Measurements from ENCODE around the gene IFIT1B. TPM values are rescaled to one million over a fixed set of nuclear protein-coding genes. Genes with fewer than 3 reads are reported as not detected.

The IFIT1B gene
- total RNA-seq, 2 experiments from 2014 or later, result 0.11 to 0.14 TPM

GRCh38 chr10:89345367-89346000 lies 32.4 kb upstream of the IFIT1B start:
- ChIA-PET CTCF (no interaction called here), POLR2A (interaction anchor here (0.5 to 1.8 kb wide), 4 partner anchors 8 to 68 kb away, joined by 3 to 5 read pairs (median 4); partner anchors contain the start of gene IFIT2)
- DNase-seq (no peak), ATAC-seq (ENCODE audit: poor library complexity) (no peak)
- Mint-ChIP-seq H3K27ac (no peak overlapping the region), H3K4me1 (ENCODE audit: low read depth) (peaks cover 1% of the 10 kb centered on the region), H3K27me3 (no peaks in the 10 kb centered on the region), H3K36me3 (ENCODE audit: low read depth) (peaks cover 6% of the 10 kb centered on the region), H3K9me3 (no peaks in the 10 kb centered on the region), H3K4me3 (no peak overlapping the region)
- Histone ChIP-seq H3K27ac (ENCODE audit: low read depth in 1 of 2, low read length in 2 of 2) (no peak overlapping the region), H3K27me3 (ENCODE audit: control insufficient read depth in 1 of 2, insufficient read depth in 2 of 2, low read length in 2 of 2) (no peaks in the 10 kb centered on the region), H3K36me3 (ENCODE audit: insufficient read depth, low read length) (no peaks in the 10 kb centered on the region), H3K4me3 (ENCODE audit: low read length) (no peak overlapping the region), H3K4me1 (ENCODE audit: insufficient read depth, low read length) (no peaks in the 10 kb centered on the region), H3K9me3 (ENCODE audit: control insufficient read depth in 1 of 2, insufficient read depth in 1 of 2, low read length in 2 of 2) (no peaks in the 10 kb centered on the region)
- TF ChIP-seq CTCF (IDR thresholded peaks at IDR 0.05), result no peak
- intact Hi-C loops (cut with DNase I, micrococcal nuclease), result no loop called here

DNA sequence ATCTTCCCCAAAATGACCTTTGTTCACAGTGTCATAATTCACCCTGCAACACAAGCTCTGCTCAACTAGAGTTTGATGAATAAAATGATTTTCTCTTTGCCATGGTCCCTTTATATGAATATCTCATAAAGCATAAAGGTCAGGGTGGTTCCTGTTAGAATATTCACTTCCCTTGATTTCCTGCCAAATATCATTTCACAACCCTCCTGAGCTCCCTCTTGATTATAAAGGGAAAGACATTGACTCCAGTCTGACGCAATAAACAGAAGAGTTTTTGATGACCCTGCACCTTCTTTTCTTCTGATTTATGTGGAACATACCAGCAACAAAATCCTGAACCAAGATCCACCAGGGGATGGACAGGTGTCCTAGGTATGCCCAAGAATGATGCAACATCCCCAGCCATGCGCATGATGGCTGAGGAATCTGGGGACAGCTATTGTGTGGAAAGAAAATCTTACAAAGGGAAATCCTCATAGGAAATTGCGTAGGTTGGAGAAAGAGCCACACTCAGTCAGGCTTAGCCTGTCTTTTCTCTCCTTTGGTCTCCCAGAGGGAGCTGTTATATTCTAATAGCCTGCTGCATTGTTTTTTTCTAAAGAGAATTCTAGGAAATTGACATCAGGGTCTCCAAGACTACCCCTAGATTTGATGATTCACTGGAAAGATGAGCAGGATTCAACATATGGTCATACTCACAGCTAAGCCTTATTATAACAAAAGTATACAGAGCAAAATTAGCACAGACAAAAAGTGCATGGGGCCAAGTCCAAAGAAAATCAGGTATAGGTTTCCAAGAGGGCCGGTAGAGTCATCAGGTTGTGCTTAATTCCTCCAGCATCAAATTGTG lies 31.2 kb upstream of the IFIT1B start:
- Mint-ChIP-seq H3K4me3 (no peak overlapping the region), H3K9me3 (no peaks in the 10 kb centered on the region), H3K27ac (no peak overlapping the region), H3K36me3 (ENCODE audit: low read depth) (no peaks in the 10 kb centered on the region), H3K27me3 (no peaks in the 10 kb centered on the region), H3K4me1 (ENCODE audit: low read depth) (peaks cover 11% of the 10 kb centered on the region)
- Histone ChIP-seq H3K4me3 (ENCODE audit: low read length) (no peak overlapping the region), H3K9me3 (ENCODE audit: control insufficient read depth in 1 of 2, insufficient read depth in 1 of 2, low read length in 2 of 2) (no peaks in the 10 kb centered on the region), H3K27ac (ENCODE audit: low read depth in 1 of 2, low read length in 2 of 2) (no peak overlapping the region), H3K4me1 (ENCODE audit: insufficient read depth, low read length) (no peaks in the 10 kb centered on the region), H3K27me3 (ENCODE audit: control insufficient read depth in 1 of 2, insufficient read depth in 2 of 2, low read length in 2 of 2) (no peaks in the 10 kb centered on the region), H3K36me3 (ENCODE audit: insufficient read depth, low read length) (no peaks in the 10 kb centered on the region)
- ChIA-PET CTCF (no interaction called here), POLR2A (interaction anchor here (0.9 to 1.8 kb wide), 4 partner anchors 9 to 45 kb away, joined by 3 to 5 read pairs (median 4); partner anchors contain the start of gene IFIT2)
- ATAC-seq (ENCODE audit: poor library complexity), result no peak
- no peak for TF ChIP-seq CTCF (IDR thresholded peaks at IDR 0.05)
- no peak for DNase-seq
- intact Hi-C loops (cut with DNase I, micrococcal nuclease), result no loop called here

DNA sequence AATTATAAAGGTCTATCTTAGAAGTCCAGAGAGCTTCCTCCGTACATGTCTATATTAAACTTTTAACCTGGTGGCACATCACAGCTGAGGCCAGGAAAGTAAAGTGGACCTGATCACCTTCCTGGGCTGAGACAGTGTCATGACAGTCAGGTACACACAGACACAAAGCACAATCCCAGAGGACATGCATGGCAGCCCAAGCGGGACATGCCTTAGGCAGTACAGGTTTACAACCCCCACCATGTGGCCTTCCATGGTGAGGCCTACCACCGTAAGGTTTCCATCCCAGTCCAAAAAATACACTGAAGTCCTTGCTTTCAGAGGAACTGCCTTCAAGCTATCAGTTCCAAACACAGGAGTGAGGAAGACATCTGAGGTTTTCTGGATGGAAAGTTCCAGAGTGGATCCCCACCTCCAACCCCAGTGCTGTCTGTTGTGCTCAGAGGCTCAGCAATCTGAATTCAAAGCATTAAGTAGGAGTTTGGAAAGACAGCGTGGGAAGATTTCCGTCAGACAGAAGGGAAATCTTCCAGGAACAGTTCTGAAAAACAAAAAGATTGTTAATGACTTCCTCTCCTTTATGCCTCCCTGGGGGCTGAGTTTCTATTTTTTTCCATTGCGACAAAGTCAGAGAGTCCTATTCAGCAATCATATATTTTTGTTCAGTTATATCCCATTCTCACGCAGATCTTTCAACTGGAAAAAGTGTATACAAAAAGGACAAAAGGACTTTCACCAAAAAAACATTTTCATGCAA lies 30.0 kb upstream of the IFIT1B start:
- ATAC-seq (ENCODE audit: poor library complexity) (no peak), DNase-seq (no peak)
- no peak overlapping the region for H3K27ac ChIP-seq (ENCODE audit: low read depth in 1 of 2, low read length in 2 of 2)
- peaks cover 11% of the 10 kb centered on the region for H3K4me1 Mint-ChIP-seq (ENCODE audit: low read depth)
- H3K4me3 ChIP-seq (ENCODE audit: low read length), result no peak overlapping the region
- no peak overlapping the region for H3K27ac Mint-ChIP-seq
- H3K27me3 Mint-ChIP-seq, result no peaks in the 10 kb centered on the region
- no peaks in the 10 kb centered on the region for H3K9me3 ChIP-seq (ENCODE audit: control insufficient read depth in 1 of 2, insufficient read depth in 1 of 2, low read length in 2 of 2)
- no peak overlapping the region for H3K4me3 Mint-ChIP-seq
- POLR2A ChIA-PET, result interaction anchor here (1.2 kb wide), 1 partner anchor 22 kb away, joined by 3 read pairs; no protein-coding TSS in a partner anchor
- H3K27me3 ChIP-seq (ENCODE audit: control insufficient read depth in 1 of 2, insufficient read depth in 2 of 2, low read length in 2 of 2), result no peaks in the 10 kb centered on the region
- H3K9me3 Mint-ChIP-seq, result no peaks in the 10 kb centered on the region
- intact Hi-C loops (cut with DNase I, micrococcal nuclease), result no loop called here
- no peaks in the 10 kb centered on the region for H3K36me3 ChIP-seq (ENCODE audit: insufficient read depth, low read length)
- CTCF ChIA-PET, result no interaction called here
- H3K4me1 ChIP-seq (ENCODE audit: insufficient read depth, low read length), result no peaks in the 10 kb centered on the region
- no peak for TF ChIP-seq CTCF (IDR thresholded peaks at IDR 0.05)
- no peaks in the 10 kb centered on the region for H3K36me3 Mint-ChIP-seq (ENCODE audit: low read depth)

Data from CD4-positive, alpha-beta T cell (primary cell).